HG02885 (cell line): ENCODE data around the gene EMX2.
A peak's percentile ranks its signal among the peaks of the same experiment; 100 is the strongest.

Experiments used
- ATAC-seq: cut with Tn5 transposase; IDR thresholded peaks from one replicate; pipeline ENCODE4 v1.9.1; 2021; ENCODE audit warnings: mild to moderate bottlenecking; ENCODE audit not compliant: unreplicated experiment, poor library complexity

The EMX2 gene

GRCh38 chr10:117531371-117532002, 11.1 kb upstream of the EMX2 start:
- ATAC-seq: no peak

- no peak for ATAC-seq
These were observed 10.6 kb upstream of the EMX2 start for GRCh38 chr10:117532003-117532385.

DNA sequence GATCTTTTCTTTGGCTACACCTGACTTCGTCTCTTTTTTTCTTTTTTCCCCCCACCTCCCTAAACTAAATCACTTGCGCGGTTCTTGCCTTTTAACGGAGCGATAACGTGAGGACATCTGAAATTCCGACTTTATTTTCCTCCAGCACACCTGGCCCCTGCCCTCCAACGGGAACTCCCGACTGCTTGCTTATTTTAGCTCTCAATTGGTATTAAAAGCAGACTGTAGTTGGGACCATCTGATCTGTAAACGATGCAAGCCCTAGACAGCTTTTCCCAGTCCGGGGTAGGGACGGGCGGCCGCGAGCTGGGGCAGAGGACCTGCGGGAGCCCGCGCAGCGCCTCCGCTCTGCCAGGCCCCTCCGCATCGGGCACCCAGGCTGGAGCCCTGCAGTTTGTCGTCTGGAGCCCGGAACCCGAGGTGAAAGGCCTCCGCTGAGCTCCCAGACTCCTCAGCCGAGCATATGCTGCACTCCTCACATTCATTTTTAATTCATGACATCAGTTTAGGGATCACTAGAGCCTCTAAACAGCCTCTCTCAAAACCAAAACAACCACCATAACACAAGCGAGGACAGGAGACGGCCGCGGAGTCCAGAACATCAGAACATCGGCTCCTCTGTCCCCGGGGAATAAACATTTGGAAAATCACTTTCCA, 10.0 kb upstream of the EMX2 start:
- ATAC-seq: no peak

GRCh38 chr10:117533507-117534281, 8.9 kb upstream of the EMX2 start:
- ATAC-seq: no peak

- no peak for ATAC-seq
These were observed 7.9 kb upstream of the EMX2 start for GRCh38 chr10:117534321-117535297.

GRCh38 chr10:117535298-117536071, 7.1 kb upstream of the EMX2 start:
- no peak for ATAC-seq

- ATAC-seq: no peak
These were observed 6.3 kb upstream of the EMX2 start for GRCh38 chr10:117536072-117536865.

DNA sequence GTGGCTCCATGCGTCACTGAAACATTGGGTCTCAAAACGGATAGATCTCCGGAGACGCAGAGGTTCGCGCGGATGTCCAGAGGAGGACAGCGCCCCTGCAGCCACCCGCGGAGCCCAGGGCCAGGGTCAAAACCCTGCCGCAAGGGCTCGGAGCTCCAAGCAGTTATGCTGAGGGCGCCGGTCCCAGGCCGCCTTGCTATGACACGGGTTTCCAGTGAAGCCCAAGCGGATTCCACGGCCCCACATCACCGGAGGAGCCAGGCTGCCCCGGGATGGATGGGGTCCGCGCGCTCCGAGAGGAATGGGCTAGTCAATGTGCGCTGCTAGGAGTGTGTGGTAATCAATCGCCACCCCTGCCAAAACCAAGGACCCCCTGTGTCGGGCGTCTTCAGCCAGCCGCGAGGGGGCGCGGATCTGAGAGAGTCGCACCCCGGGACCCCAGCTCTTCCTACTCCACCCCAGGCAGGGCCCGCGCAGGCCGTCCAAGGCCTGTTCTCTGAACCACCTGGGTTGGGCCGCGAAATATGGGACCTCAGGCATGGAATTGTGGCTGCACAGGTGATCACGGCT, 5.6 kb upstream of the EMX2 start:
- no peak for ATAC-seq

DNA sequence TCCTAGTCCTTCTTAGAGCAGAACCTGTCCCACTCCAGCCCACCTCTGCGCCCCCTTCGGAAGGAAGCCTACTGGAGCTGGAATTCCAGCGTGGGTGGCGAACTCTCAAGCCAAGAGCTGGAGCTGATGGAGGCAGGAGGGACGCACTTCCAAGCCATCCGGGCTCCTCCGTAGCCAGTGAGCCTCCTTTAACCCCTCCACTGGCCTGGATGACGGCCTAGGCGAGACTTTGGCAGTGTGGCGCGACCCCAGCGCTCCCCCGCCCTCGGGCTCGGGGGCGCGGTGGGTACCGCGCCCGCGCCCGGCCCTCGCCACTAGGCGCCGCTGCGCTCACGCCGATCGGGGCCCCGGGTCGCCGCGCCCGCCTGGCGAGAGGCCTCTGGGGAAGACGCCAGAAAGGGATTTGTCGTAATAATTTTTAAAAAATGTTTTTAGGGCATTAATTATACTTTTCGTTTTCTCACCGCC, 5.1 kb upstream of the EMX2 start:
- ATAC-seq: no peak

DNA sequence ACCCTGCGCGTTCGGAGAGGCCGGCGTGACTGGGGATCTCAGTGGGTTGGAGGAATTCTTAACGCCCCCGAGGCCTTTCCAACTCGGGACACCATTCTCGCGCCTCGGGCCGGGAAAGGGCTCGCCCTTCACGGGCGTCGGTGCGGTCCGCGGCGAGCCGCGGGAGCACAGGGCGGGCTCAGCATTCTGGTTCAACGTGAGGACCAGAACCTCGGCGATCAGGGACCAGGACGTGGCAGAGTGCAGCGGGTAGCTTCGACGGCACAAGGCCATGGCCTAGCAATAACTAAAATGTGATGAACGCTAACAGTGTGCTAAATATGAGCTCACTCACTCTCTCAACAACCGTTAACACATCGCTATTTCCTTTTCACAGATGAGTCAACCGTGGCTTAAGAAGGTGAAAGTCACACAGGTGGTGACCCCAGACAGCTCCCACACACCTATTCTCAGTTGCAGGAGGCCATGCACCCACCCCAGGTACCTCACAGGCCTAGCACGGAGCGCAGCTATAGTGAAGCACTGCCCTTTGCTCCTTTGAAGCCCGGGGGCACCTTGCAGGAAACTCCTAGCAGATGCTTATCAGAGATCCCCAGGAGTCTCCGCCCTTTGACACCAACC, 4.5 kb upstream of the EMX2 start:
- peak; percentile 77 for ATAC-seq

DNA sequence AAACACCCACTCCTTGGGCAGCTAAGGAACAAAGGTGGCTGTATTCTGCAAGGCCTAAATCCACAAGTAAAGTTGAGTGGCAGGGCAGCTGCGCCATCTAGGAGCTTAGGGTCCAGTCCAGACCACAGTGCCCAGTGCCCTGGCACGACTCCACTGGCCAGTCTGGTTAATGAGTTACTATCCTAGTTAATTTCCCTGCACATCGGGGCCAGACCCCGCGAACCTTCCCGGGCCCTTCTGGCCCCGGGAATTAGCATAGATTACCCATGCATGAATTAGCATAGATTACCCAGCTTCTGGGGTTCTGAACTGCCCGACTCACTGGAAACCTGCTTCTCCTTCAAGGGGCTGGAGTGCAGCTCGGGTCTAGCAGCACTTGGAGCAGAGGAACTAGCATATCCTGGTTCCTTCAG, 3.2 kb upstream of the EMX2 start:
- no peak for ATAC-seq

DNA sequence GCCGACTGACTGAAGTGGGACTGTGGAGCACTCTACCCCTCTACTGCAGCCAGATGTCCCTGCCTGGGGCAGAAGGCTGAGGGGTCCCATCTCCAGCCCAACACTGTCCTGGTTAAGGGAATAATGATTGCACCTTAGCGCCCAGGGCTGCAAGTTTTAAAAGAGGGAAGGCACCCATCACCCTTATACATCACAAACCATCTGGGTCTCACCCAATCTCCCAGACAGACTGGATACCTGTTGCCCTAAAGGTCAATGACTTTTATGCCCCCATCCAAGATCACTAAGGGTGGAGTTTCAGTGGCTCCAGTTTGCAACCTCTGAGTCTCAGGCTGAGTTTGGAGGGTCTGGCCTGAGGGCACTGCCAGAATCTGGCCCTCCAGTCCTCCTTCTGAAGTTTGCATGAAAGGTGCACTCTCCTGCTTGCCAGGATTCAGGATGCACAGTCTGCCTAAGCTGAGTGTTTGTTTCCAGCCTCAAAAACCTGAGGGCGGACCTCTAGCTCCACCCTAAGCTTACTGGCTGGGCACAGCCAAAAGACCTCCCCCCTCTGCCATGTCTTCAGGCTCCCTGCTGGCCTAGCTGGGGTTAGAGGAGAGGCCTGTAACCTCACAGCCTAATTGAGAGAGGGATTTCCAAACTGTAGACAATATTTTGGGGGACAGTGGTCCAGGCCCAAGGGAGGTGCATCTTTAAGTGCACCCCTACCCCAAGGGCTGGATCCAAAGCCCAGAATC, 2.5 kb upstream of the EMX2 start:
- ATAC-seq: no peak

DNA sequence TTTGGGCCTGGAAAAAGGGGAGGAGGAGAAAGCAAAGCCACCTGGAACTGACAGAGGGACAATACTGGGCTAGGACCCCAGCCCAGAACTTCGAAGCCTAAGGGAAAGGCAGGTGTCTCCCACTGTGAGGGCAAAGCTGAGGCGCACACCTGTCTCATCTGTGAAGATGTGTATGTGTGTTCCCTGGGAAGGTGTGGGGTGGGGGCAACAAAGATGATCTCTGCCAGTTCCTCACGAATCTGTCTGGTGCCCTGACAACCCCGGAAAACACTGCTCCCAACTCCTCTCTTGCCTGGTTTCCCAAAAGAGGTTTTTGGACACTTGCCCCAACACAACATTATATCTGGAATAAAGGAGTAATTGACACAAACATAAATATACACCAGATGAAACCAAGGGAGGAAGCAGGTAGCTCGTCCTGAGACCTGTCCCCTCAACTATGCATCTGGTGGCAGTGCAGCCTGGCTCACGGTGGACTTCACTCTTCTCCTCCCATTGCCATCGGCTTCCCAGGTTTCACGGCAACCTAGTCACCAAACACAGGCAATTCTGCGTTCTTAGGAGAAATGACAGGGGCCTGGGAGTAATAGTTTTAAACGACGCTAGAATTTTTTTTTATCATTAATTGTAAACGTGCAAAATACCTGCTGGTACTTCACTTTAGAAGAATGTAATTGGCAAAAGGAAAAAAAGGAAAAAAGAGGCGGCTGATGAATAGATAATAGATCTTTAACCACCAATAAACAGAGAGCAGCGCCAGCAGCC, 1.7 kb upstream of the EMX2 start:
- ATAC-seq: no peak

DNA sequence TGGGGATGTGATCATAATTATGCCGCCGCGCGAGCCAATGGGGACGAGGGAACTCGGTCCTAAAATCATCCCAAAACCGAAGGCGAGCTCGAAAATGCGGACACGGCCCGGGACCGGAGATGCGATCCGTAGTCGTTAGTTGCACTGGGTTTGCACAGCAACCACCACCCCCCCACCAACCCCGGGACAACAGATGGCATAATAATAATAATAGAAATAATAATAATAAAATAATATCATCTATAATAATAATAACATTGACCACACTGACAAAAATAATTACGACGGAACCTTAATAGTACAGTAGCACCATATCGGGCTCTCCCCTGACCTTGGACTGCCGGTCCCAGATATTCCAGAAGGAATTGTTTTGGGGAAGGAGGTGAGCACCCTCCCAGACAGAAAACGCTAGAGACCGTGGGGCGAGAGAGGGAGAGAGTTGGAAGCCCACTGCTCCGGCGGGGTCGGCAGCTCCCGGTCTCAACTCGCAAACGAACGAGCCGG, 1.1 kb upstream of the EMX2 start:
- no peak for ATAC-seq

DNA sequence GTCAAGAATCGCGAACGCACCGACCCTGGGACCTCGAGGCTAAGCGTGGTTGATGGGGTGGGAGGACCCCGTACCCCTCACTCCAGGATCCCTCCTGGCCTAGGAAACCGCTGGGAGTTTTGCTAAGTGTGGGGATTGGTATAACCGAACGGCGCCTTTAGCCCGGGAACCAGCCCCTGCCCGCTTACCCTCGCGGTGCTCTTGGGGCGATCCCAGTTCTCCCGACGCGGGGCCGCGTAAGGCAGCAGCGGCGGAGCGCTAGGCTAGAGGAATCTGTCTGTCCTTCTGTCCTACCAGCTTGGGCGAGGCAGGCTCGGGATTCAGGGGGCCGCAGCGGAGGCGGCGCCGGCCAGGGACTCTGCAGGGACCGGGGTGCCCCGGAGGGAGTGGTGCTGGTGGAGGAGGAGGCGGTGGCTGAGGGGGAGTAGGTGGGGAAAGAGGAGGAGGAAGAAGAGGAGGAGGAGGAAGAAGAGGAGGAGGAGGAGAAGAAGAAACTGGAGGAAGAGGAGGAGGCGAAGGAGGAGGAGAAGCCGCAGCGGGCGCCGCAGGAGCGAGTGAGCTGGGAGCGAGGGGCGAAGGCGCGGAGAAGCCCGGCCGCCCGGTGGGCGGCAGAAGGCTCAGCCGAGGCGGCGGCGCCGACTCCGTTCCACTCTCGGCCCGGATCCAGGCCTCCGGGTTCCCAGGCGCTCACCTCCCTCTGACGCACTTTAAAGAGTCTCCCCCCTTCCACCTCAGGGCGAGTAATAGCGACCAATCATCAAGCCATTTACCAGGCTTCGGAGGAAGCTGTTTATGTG, 439 bp upstream of the EMX2 start:
- ATAC-seq: no peak
